Measurements from ENCODE around the gene DNAH3.

DNA sequence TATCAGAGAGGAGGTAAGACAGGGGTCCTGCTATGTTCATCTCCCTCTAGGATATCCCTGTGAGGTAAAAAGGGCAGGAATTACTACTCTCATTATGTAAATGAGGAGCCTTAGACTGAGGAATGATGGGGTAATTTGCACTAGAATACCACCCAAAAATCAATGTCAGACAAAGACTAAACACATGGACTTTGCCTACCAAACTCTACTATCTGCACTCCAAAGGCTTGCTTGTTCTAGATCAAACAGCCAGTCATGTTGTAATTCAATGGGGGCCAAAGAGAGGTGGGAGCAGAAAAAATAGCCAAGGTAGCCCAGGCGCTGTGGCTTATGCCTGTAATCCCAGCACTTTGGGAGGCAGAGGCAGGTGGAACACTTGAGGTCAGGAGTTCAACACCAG, 129.3 kb downstream of the DNAH3 start:
- no peak for TF ChIP-seq POLR2A (IDR thresholded peaks at IDR 0.05; ENCODE audit: low read length)
- TF ChIP-seq GATA1 (IDR thresholded peaks at IDR 0.05; ENCODE audit: low read depth, low read length): no peak

Data from erythroblast (primary cell).